Neutrophil (primary cell): ENCODE results near the gene BCL2L11.

Experiments
- H3K27ac ChIP-seq: fragments of 200-600 bp; sonication (generic); 2 replicates; pipeline ENCODE4 v1.5.1; 2016; ENCODE audit warnings: mild to moderate bottlenecking, moderate library complexity
- H3K27me3 ChIP-seq: fragments of 200-600 bp; sonication (generic); 2 replicates; pipeline ENCODE4 v1.6.0; 2016; ENCODE audit warnings: mild to moderate bottlenecking
- H3K36me3 ChIP-seq: fragments of 200-600 bp; sonication (generic); 2 replicates; pipeline ENCODE4 v1.5.1; 2017
- H3K4me1 ChIP-seq, 2 experiments: fragments of 200-600 bp in 1 of 2; sonication (generic) in 1 of 2; 1 replicate in 1 of 2; 2 replicates in 1 of 2; pipeline versions ENCODE4 v1.5.1 to v1.6.1; 2013 to 2016; ENCODE audit warnings: low read depth in 1 of 2, low read length in 1 of 2, mild to moderate bottlenecking in 1 of 2, moderate library complexity in 1 of 2; ENCODE audit not compliant: control insufficient read depth in 1 of 2, insufficient read depth in 1 of 2
- H3K4me3 ChIP-seq, 2 experiments: fragments of 200-600 bp in 1 of 2; sonication (generic) in 1 of 2; 1 replicate in 1 of 2; 2 replicates in 1 of 2; pipeline ENCODE4 v1.5.1; 2013 to 2016; ENCODE audit warnings: low read depth in 1 of 2, low read length in 1 of 2, mild to moderate bottlenecking in 1 of 2, moderate library complexity in 1 of 2
- H3K9me3 ChIP-seq: fragments of 200-600 bp; sonication (generic); 2 replicates; pipeline ENCODE4 v1.5.1; 2016
- TF ChIP-seq, protein P1 (sequence below): fragments of 200-600 bp; sonication (generic); IDR thresholded peaks from 2 replicates; pipeline ENCODE4 v1.5.1; 2016; ENCODE audit warnings: antibody characterized with exemption

BCL2L11 gene

DNA sequence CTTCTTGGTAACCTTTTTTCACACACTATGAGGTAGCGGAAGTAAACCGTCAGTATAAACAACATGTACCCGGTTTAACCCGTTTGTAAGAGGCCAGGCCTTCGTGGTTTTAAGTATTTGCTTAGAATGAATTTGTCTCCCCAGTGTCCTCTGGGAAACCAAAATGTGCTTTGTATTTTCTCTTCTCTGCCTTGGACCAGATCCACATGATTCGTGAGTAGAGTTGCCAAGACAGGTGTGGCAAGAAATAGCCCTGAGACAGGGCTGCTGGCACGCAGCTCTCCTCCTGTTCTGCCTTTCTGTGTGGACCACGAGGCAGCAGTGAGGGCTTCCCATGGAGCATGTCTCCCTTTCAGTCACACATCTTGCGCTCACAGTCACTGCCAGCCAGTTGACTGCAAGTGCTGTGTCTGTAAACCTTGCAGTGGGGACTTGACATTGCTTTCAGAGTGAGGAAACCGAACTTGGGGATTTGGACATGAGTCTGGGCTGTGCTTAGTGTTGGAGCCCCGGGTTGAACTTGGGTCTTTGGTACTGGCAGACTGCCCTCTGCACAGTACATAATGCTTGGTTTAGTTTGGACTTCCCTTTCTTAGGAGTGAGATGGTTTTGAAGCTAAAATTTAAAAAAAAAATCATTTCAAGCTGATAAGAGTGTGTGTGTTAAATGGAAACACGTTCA is 19.1 kb downstream of the BCL2L11 start:
- Histone ChIP-seq H3K27me3 (no peaks in the 10 kb centered on the region), H3K27ac (no peak overlapping the region), H3K4me1 (no peaks in the 10 kb centered on the region), H3K36me3 (peaks cover 5% of the 10 kb centered on the region), H3K4me3 (no peak overlapping the region), H3K9me3 (no peaks in the 10 kb centered on the region)
- TF ChIP-seq, protein P1, sequence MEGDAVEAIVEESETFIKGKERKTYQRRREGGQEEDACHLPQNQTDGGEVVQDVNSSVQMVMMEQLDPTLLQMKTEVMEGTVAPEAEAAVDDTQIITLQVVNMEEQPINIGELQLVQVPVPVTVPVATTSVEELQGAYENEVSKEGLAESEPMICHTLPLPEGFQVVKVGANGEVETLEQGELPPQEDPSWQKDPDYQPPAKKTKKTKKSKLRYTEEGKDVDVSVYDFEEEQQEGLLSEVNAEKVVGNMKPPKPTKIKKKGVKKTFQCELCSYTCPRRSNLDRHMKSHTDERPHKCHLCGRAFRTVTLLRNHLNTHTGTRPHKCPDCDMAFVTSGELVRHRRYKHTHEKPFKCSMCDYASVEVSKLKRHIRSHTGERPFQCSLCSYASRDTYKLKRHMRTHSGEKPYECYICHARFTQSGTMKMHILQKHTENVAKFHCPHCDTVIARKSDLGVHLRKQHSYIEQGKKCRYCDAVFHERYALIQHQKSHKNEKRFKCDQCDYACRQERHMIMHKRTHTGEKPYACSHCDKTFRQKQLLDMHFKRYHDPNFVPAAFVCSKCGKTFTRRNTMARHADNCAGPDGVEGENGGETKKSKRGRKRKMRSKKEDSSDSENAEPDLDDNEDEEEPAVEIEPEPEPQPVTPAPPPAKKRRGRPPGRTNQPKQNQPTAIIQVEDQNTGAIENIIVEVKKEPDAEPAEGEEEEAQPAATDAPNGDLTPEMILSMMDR: no peak

- Histone ChIP-seq H3K4me1 (no peaks in the 10 kb centered on the region), H3K36me3 (peaks cover 5% of the 10 kb centered on the region), H3K4me3 (no peak overlapping the region), H3K27ac (no peak overlapping the region), H3K27me3 (no peaks in the 10 kb centered on the region), H3K9me3 (no peaks in the 10 kb centered on the region)
- TF ChIP-seq, protein P1: no peak
These were observed 20.1 kb downstream of the BCL2L11 start for GRCh38 chr2:111140815-111141214.

DNA sequence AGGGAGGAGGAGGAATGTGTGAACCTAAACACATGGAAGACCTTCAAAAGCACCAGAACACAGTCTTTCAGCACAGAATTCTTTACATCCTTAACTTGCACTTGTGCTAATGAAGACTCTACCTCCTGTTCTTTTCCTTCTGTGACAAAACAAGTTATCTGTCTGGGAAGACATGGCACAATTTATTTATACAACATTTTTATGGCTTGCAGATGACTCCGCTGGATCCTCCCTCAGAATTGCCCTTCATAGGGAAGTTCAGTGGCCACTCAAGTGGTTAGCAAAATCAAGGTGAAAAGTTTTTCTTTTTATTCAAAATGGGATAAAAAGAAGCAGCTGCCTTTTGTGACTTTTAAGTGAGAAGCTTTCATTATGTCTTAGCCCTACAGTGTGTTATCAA is 21.4 kb downstream of the BCL2L11 start:
- Histone ChIP-seq H3K27me3 (no peaks in the 10 kb centered on the region), H3K4me3 (no peak overlapping the region), H3K4me1 (no peaks in the 10 kb centered on the region), H3K27ac (no peak overlapping the region), H3K9me3 (no peaks in the 10 kb centered on the region), H3K36me3 (peaks cover 5% of the 10 kb centered on the region)
- TF ChIP-seq, protein P1: no peak

DNA sequence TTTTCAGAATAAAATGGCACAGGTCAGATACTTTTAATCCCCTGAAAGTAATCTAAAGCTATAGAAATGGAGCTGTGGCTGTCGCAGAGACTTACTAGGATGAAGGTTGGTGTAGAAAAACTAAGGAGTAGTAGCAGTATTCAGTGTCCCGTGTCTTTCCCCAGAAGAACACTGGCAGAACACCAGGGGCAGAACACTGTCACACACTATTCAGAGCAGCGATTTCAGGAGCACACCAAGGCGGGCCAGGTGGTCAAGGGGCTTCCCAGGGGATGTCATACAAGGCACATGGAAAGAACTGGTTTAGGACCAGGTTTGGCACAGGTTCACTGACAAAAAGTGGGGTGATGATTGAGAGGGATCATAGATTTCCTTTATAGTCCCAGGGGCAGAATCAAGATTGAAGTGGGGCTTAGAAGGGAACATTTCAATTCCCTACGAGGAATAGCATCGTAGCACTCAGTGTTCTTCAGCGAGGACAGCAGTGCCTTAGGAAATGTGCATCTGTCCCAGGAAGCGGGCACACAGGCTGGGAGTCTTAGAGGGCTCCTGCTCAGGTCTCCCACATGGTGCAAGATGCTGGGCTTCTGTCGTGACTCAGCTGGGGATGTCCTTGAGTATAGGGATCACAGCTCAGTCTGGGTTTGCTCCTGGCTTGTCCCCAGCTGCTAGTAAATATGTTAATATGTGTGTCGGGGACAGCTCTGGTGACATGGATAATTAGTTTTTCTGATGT is 22.6 kb downstream of the BCL2L11 start:
- peaks cover 5% of the 10 kb centered on the region for H3K36me3 ChIP-seq
- TF ChIP-seq, protein P1: no peak
- H3K4me3 ChIP-seq: no peak overlapping the region
- H3K27ac ChIP-seq: no peak overlapping the region
- H3K27me3 ChIP-seq: no peaks in the 10 kb centered on the region
- H3K4me1 ChIP-seq: no peaks in the 10 kb centered on the region
- H3K9me3 ChIP-seq: no peaks in the 10 kb centered on the region

GRCh38 chr2:111143843-111144198 is 23.1 kb downstream of the BCL2L11 start:
- peaks cover 5% of the 10 kb centered on the region for H3K36me3 ChIP-seq
- H3K9me3 ChIP-seq: no peaks in the 10 kb centered on the region
- H3K4me1 ChIP-seq: no peaks in the 10 kb centered on the region
- no peak overlapping the region for H3K27ac ChIP-seq
- H3K27me3 ChIP-seq: no peaks in the 10 kb centered on the region
- TF ChIP-seq, protein P1: no peak
- H3K4me3 ChIP-seq: no peak overlapping the region
